Stimulated activated CD8-positive, alpha-beta memory T cell treated with anti-CD3 and anti-CD28 coated beads, Interleukin-4, amount 100 ng/mL, for 1 hour (primary cell): ENCODE data around the gene PSME2.

Source experiments
- DNase-seq, 2 donors: peaks; one replicate each; pipeline ENCODE4 v3.0.0-alpha.2; 2020; ENCODE audit warnings: low read depth in 2 of 2, low spot score in 1 of 2

PSME2 gene

GRCh38 chr14:24146453-24146977, at the start of gene PSME2:
PSME2 (minus strand) TSS chr14:24146610; CDS start chr14:24146581, 29 bp downstream.
- peak; percentile 65 to 69 for DNase-seq

- DNase-seq, result peak; percentile 74 to 81
Measured at GRCh38 chr14:24195186-24196070, 49.0 kb upstream of the PSME2 start, which contains the start of gene TM9SF1. TM9SF1 (minus strand) TSS chr14:24195441; CDS start chr14:24195019, 422 bp downstream.

GRCh38 chr14:24194873-24195185, 48.4 kb upstream of the PSME2 start:
- no peak for DNase-seq

GRCh38 chr14:24194186-24194872, 47.9 kb upstream of the PSME2 start:
- no peak for DNase-seq

GRCh38 chr14:24192933-24193332, 46.5 kb upstream of the PSME2 start:
- DNase-seq, result no peak

GRCh38 chr14:24190416-24190815, 44.0 kb upstream of the PSME2 start:
- DNase-seq, result no peak

GRCh38 chr14:24189460-24189859, 43.0 kb upstream of the PSME2 start:
- no peak for DNase-seq

GRCh38 chr14:24189059-24189375, 42.6 kb upstream of the PSME2 start:
- no peak for DNase-seq

GRCh38 chr14:24188251-24189058, 42.0 kb upstream of the PSME2 start, which contains the start of gene IPO4:
IPO4 (minus strand) TSS chr14:24188816; CDS start chr14:24188787, 29 bp downstream.
- peak; percentile 86 to 91 for DNase-seq

- DNase-seq, result no peak
Measured at GRCh38 chr14:24187539-24187915, 41.1 kb upstream of the PSME2 start.

GRCh38 chr14:24186831-24187538, 40.6 kb upstream of the PSME2 start:
- DNase-seq, result no peak

GRCh38 chr14:24185741-24186140, 39.3 kb upstream of the PSME2 start:
- no peak for DNase-seq

GRCh38 chr14:24185026-24185425, 38.6 kb upstream of the PSME2 start:
- DNase-seq, result no peak

- no peak for DNase-seq
Measured at GRCh38 chr14:24184104-24184970, 37.9 kb upstream of the PSME2 start.

GRCh38 chr14:24183014-24183481, 36.6 kb upstream of the PSME2 start:
- no peak for DNase-seq

- DNase-seq, result no peak
Measured at GRCh38 chr14:24182110-24182882, 35.9 kb upstream of the PSME2 start.

- no peak for DNase-seq
Measured at GRCh38 chr14:24181371-24182077, 35.1 kb upstream of the PSME2 start.
